Right lung (tissue), 5 donors: ENCODE measurements around the gene AOX1. TPM values are rescaled to one million over a fixed set of nuclear protein-coding genes. Genes with fewer than 3 reads are reported as not detected.
A peak's percentile ranks its signal among the peaks of the same experiment; 100 is the strongest.
"Not testable (repeated sequence)": the region's sequence is repeated elsewhere in the genome, so short reads cannot be mapped to it uniquely, and the experiment has no call there.

Source experiments
- DNase-seq, 2 donors: peaks; one replicate each; pipeline ENCODE4 v3.0.0-alpha.2; 2013
- polyA plus RNA-seq, 5 donors: library from polyadenylated mRNA; unstranded; fragments of 120-200 nt; gene quantifications; one replicate each; pipeline versions ENCODE4 v1.2.1 to v1.2.3, GENCODE V29; 2013; ENCODE audit warnings: inconsistent platforms in 1 of 5, low replicate concordance in 1 of 5; ENCODE audit not compliant: insufficient read length in 5 of 5, insufficient read depth in 1 of 5

The AOX1 gene
- polyA plus RNA-seq, 5 donors: 3.4 to 13.4 (median 9.3) TPM

GRCh38 chr2:200700856-200701255 lies 115.0 kb downstream of the AOX1 start:
- DNase-seq: no peak

DNA sequence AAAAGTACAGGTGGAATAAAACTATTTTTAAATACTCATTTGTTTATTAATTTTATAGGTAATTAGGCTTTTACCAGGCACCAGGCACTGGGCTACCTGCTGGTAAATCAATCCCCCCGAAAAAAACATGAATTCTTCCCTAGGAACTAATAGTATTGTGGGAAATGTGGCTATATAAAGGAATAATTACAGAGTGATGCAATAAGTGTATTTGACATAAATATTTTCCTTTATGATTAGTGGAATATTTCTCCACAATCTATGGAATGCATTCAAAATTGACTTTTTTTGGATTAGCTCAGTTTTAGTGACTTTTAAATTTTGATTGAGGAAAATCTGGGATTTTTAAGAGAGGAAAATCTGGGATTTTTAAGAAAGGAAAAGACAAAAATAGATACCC lies 116.2 kb downstream of the AOX1 start:
- DNase-seq: no peak

- DNase-seq: no peak
These were observed 116.9 kb downstream of the AOX1 start for GRCh38 chr2:200702646-200703118.

- DNase-seq: peak in 1 of 2 donors; percentile 61
These were observed 117.5 kb downstream of the AOX1 start for GRCh38 chr2:200703127-200703925.

DNA sequence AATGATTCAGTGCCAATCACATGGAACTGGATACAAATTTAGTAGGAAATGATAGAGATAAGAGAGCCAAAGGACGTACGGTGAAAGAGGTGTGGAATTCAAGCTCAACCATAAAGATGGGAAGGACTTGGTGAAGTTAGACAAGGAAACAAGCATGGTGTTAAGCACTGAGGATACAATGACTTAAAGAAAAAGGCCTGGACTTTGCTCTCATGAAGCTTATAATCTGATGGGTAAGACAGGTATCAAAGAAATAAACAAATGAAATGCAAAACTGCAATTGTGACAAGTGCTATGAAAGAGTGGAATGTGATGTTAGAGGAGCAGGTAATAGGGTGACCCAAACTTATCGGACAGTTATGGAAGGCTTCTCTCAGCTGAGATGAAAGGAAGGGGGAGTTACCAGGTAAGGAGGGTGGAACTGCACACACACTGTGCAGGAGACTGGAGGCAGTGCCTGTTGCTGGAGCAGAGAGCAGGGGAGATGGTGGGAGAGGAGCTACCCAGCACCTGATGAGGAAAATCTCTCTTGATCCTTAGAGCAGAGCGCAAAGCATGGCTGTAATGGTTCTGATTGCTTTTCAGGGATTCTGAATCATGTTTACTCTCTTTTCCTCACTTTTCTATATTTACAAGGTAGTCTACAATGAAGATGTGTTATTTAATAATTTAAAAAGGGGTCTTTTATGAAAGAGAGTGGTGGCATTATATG lies 118.3 kb downstream of the AOX1 start:
- no peak for DNase-seq

DNA sequence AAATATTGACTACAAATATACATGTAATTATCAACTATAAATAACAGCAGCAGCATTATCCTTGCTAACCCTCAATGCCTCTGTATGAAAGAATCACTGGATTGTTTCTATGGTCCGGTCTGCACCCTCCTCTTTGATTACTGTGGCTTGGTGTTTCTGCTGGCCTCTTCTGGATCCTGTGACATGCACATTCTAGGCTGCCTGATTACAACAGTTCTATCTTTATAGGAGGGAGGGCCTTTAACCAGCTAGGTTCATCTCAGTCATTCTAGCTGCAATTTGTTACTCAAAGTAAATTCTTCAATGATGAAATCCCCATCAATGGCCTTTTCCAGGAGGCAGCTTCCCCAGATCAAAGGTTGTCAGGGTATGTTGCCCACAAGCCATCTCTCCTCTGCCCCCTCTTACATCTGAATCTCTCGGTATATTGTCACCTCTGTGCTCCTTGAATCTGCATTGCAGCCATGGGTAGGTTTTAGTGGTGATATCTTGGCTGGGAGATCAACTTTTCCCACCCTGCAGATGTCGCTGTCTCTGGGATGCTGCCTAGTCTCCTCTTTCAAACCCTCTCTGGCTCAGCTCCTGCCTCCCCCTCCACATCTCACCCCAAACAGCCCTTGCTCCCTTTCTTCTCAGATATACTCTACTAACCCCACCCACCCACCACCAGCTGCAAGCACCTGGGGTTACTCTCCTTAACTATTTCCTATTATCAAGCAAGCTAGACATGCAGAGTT lies 119.7 kb downstream of the AOX1 start:
- DNase-seq: peak; percentile 38 to 40

DNA sequence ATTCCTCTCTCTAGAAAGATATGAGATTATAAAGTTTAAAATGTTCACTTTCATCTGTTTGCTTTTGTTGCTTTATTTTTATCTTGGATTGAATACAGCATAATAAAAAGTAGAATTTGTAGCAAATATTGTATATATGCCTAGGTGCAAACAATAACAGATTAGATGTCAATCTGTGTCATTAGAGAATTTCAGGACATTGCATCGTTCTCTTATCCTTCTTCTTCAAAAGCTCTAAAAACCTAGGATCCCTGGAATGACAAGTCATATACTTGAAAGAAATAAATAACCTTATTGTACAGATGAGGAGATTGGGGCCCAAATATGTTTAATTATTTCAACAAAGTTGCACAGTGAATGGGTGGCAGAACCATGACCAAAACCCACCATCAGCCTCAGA lies 123.1 kb downstream of the AOX1 start:
- DNase-seq: no peak

GRCh38 chr2:200713003-200713703 lies 127.3 kb downstream of the AOX1 start:
- peak; percentile 77 to 88 for DNase-seq

DNA sequence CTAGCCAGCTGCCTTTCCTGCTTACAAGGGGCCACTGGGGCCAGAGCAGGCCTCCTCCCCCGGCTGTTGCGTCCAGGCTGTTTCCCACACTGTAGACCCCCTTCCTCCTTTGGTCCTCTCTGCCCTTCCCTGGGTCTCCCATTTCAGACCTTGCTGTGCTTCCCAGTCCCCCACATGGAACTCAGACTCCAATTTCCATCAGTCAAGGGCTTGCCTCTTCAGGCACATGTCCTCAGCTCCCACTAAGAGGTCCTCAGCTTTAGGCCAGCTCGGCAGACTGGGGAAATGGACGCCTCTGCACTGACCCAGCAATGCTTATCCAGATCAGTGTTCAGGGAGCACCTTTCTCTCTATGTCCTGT lies 127.9 kb downstream of the AOX1 start:
- no peak for DNase-seq

- not testable (repeated sequence) for DNase-seq
These were observed 129.2 kb downstream of the AOX1 start for GRCh38 chr2:200715014-200715413.

GRCh38 chr2:200716386-200716785 lies 130.6 kb downstream of the AOX1 start:
- DNase-seq: no peak

Other genes starting within 250 kb of the AOX1 start
- 10 to 100 TPM; 15.3 to 19.6 (median 18.8) TPM for gene KCTD18, start 75.9 kb upstream of the AOX1 start, polyA plus RNA-seq
- 10 to 100 TPM in 4 of 5 donors, 1 to 10 TPM in 1; 8.6 to 34.8 (median 16.8) TPM for gene SGO2, start 59.8 kb upstream of the AOX1 start, polyA plus RNA-seq
- 100 to 1,000 TPM; 186 to 266 (median 222) TPM for gene BZW1, start 225.9 kb downstream of the AOX1 start, polyA plus RNA-seq